ENCODE measurements around the gene PRMT7. TPM values are rescaled to one million over a fixed set of nuclear protein-coding genes. Genes with fewer than 3 reads are reported as not detected.
A peak's percentile ranks its signal among the peaks of the same experiment; 100 is the strongest.
"Not testable (repeated sequence)": the region's sequence is repeated elsewhere in the genome, so short reads cannot be mapped to it uniquely, and the experiment has no call there.

PRMT7 gene
- total and polyA plus RNA-seq, 9 donors = 27.8 to 43.4 (median 37.8) TPM

GRCh38 chr16:68285683-68286082 lies 25.1 kb upstream of the PRMT7 start:
- DNase-seq = no peak
- 93 to 99% (median 94%) methylated on average over 3 of the region's 3 CpGs for WGBS, 3 donors
- Histone ChIP-seq H3K4me1 (ENCODE audit: insufficient read depth) (no peaks in the 10 kb centered on the region), H3K36me3 (no peaks in the 10 kb centered on the region), H3K4me3 (no peak overlapping the region), H3K9me3 (no peaks in the 10 kb centered on the region), H3K27me3 (no peaks in the 10 kb centered on the region), H3K27ac (no peak overlapping the region)
- intact Hi-C loops (cut with DNase I) = no loop called here
- TF ChIP-seq EP300 (IDR thresholded peaks at IDR 0.05) = no peak
- no peak for TF ChIP-seq POLR2A (IDR thresholded peaks at IDR 0.05)
- TF ChIP-seq CTCF (IDR thresholded peaks at IDR 0.05) = no peak

- TF ChIP-seq POLR2A (IDR thresholded peaks at IDR 0.05) (no peak), CTCF (IDR thresholded peaks at IDR 0.05) (no peak), EP300 (IDR thresholded peaks at IDR 0.05) (no peak)
- whole genome bisulfite sequencing, 3 donors = 80 to 85% (median 82%) methylated on average over 12 of the region's 12 CpGs
Measured at GRCh38 chr16:68286153-68287074, 24.4 kb upstream of the PRMT7 start.

GRCh38 chr16:68287276-68288251 lies 23.3 kb upstream of the PRMT7 start:
- Histone ChIP-seq H3K4me1 (ENCODE audit: insufficient read depth) (no peaks in the 10 kb centered on the region), H3K36me3 (no peaks in the 10 kb centered on the region), H3K27me3 (no peaks in the 10 kb centered on the region), H3K4me3 (no peak overlapping the region), H3K9me3 (no peaks in the 10 kb centered on the region), H3K27ac (no peak overlapping the region)
- WGBS, 3 donors = 90 to 92% (median 90%) methylated on average over 11 of the region's 11 CpGs
- TF ChIP-seq EP300 (IDR thresholded peaks at IDR 0.05) (no peak), POLR2A (IDR thresholded peaks at IDR 0.05) (no peak), CTCF (IDR thresholded peaks at IDR 0.05) (no peak)
- DNase-seq = peak in 1 of 5 donors; percentile 35
- intact Hi-C loops (cut with DNase I) = no loop called here

More at GRCh38 chr16:68286153-68287074, 24.4 kb upstream of the PRMT7 start:
- Histone ChIP-seq H3K4me3 (no peak overlapping the region), H3K9me3 (no peaks in the 10 kb centered on the region), H3K4me1 (ENCODE audit: insufficient read depth) (no peaks in the 10 kb centered on the region), H3K27me3 (no peaks in the 10 kb centered on the region), H3K27ac (no peak overlapping the region), H3K36me3 (no peaks in the 10 kb centered on the region)
- DNase-seq = no peak
- intact Hi-C loops (cut with DNase I) = no loop called here

GRCh38 chr16:68288252-68288650 lies 22.6 kb upstream of the PRMT7 start:
- TF ChIP-seq EP300 (IDR thresholded peaks at IDR 0.05) = no peak
- no peak for TF ChIP-seq CTCF (IDR thresholded peaks at IDR 0.05)
- no peak for TF ChIP-seq POLR2A (IDR thresholded peaks at IDR 0.05)
- Histone ChIP-seq H3K36me3 (no peaks in the 10 kb centered on the region), H3K9me3 (no peaks in the 10 kb centered on the region), H3K4me1 (ENCODE audit: insufficient read depth) (no peaks in the 10 kb centered on the region), H3K4me3 (no peak overlapping the region), H3K27me3 (no peaks in the 10 kb centered on the region), H3K27ac (no peak overlapping the region)
- intact Hi-C loops (cut with DNase I) = no loop called here
- DNase-seq = no peak
- WGBS, 3 donors = 87 to 94% (median 89%) methylated on average over 1 of the region's 1 CpG

- H3K4me1 ChIP-seq (ENCODE audit: insufficient read depth); H3K27ac ChIP-seq; H3K36me3 ChIP-seq; H3K4me3 ChIP-seq; H3K27me3 ChIP-seq; DNase-seq; intact Hi-C loops (cut with DNase I); H3K9me3 ChIP-seq: not testable (repeated sequence)
- WGBS, 3 donors = 87 to 91% (median 88%) methylated on average over 9 of the region's 9 CpGs
Measured at GRCh38 chr16:68288796-68289195, 22.0 kb upstream of the PRMT7 start.

Data from ovary (tissue), 9 donors.